GM13977 (cell line): ENCODE results near the gene WBP2NL.

ENCODE experiments used
- DNase-seq: peaks from one replicate; pipeline ENCODE4 v3.0.0; 2012; ENCODE audit warnings: low spot score
- in situ Hi-C: fragments of 300-500 bp; cut with MboI; formaldehyde crosslinking; loops from one replicate; pipeline ENCODE4 v1.12.0; 2022; ENCODE audit warnings: low sequenced_read_pairs, low pct_unique_long_range_greater_than_20kb, mixed read lengths, inconsistent platforms; ENCODE audit not compliant: unreplicated experiment
- TF ChIP-seq, protein P1 (sequence below): IDR thresholded peaks from 2 replicates; pipeline ENCODE4 v1.5.1; 2012; ENCODE audit warnings: mild to moderate bottlenecking, control low read depth; ENCODE audit not compliant: insufficient read depth; ENCODE audit errors: extremely low read depth, missing control alignments

Gene WBP2NL

GRCh38 chr22:42062506-42063170, 64.0 kb downstream of the WBP2NL start:
- in situ Hi-C loops, result no loop called here
- DNase-seq, result no peak
- TF ChIP-seq, protein P1, sequence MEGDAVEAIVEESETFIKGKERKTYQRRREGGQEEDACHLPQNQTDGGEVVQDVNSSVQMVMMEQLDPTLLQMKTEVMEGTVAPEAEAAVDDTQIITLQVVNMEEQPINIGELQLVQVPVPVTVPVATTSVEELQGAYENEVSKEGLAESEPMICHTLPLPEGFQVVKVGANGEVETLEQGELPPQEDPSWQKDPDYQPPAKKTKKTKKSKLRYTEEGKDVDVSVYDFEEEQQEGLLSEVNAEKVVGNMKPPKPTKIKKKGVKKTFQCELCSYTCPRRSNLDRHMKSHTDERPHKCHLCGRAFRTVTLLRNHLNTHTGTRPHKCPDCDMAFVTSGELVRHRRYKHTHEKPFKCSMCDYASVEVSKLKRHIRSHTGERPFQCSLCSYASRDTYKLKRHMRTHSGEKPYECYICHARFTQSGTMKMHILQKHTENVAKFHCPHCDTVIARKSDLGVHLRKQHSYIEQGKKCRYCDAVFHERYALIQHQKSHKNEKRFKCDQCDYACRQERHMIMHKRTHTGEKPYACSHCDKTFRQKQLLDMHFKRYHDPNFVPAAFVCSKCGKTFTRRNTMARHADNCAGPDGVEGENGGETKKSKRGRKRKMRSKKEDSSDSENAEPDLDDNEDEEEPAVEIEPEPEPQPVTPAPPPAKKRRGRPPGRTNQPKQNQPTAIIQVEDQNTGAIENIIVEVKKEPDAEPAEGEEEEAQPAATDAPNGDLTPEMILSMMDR, result no peak

- DNase-seq, result no peak
- TF ChIP-seq, protein P1, result no peak
- in situ Hi-C loops, result no loop called here
These were observed 66.0 kb downstream of the WBP2NL start for GRCh38 chr22:42064629-42065028.

- TF ChIP-seq, protein P1, result no peak
- no peak for DNase-seq
- in situ Hi-C loops, result no loop called here
These were observed 67.0 kb downstream of the WBP2NL start for GRCh38 chr22:42065438-42066125.

DNA sequence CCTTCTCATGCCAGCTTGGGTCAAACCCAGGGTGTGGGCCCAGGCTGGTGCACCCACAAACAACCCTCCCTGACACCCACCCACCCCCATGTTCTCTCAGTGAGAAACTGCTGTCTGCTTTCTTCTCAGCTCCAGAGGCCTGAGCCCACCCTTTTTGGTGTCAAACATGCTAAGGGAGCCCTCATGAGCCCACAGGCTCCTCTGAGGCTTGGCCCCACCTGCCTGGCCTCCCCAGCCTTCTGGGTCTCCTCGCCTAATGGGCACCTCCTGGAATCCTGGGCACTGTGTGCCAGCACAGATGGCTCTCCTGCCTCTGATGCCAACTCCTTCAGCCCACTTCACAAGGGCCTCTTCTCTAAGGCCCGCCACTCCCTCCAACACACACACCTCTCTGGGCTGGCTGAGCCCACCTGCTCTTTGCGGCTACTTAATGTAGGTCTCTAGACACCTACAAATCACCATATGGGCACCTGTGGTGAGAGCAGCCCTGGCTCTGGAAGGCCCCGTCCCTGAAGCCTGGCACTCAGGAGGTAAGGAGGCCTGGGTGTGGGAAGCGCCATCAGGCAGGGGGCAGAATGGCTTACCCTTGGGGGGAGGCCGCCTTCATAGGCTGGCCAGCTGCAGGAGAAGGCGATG, 67.7 kb downstream of the WBP2NL start:
- DNase-seq, result no peak
- TF ChIP-seq, protein P1, result no peak
- in situ Hi-C loops, result no loop called here

GRCh38 chr22:42066937-42067336, 68.3 kb downstream of the WBP2NL start:
- DNase-seq, result no peak
- in situ Hi-C loops, result no loop called here
- TF ChIP-seq, protein P1, result no peak

- no peak for DNase-seq
- TF ChIP-seq, protein P1, result no peak
- in situ Hi-C loops, result no loop called here
These were observed 69.2 kb downstream of the WBP2NL start for GRCh38 chr22:42067671-42068251.
